Panc1 (cell line): ENCODE measurements around the gene RNF128. TPM values are rescaled to one million over a fixed set of nuclear protein-coding genes. Genes with fewer than 3 reads are reported as not detected.

Experiments
- ATAC-seq: fragments of 200-7000 bp; cut with Tn5 transposase; 2 replicates; pipeline ENCODE4 v1.9.1; 2020; ENCODE audit warnings: mild to moderate bottlenecking, moderate library complexity
- BruUV-seq: library from RNA; stranded (reverse); fragments of 400-500 nt; replicated peaks from 2 replicates; lab custom pipeline; 2021; lab: Mats Ljungman, UMichigan
- CTCF ChIA-PET: fragments of 300-600 bp; sonication (Branson Sonifier 250); formaldehyde crosslinking; loops from one replicate; lab custom pipeline; 2022; ENCODE audit warnings: antibody characterized with exemption; lab: Charles Lee
- POLR2A ChIA-PET: fragments of 300-600 bp; sonication (Branson Sonifier 250); formaldehyde crosslinking; loops from one replicate; lab custom pipeline; 2022; ENCODE audit warnings: antibody characterized with exemption; lab: Charles Lee
- DNase-seq: peaks from one replicate; pipeline ENCODE4 v3.0.0-alpha.2; 2010; ENCODE audit warnings: low read depth, low spot score
- H3K27ac ChIP-seq: 2 replicates; pipeline ENCODE4 v1.5.1; 2011; ENCODE audit warnings: mild to moderate bottlenecking, low read length, inconsistent platforms
- H3K27me3 ChIP-seq: fragments of 200-500 bp; sonication (Bioruptor generic); 2 replicates; pipeline ENCODE4 v1.6.0; 2014; ENCODE audit warnings: low read length, inconsistent platforms; ENCODE audit not compliant: control insufficient read depth, insufficient read depth
- H3K36me3 ChIP-seq: fragments of 200-500 bp; sonication (Bioruptor generic); 2 replicates; pipeline ENCODE4 v1.5.1; 2014; ENCODE audit warnings: inconsistent platforms, mild to moderate bottlenecking, low read length, moderate library complexity; ENCODE audit not compliant: control insufficient read depth, insufficient read depth
- H3K4me1 ChIP-seq: 2 replicates; pipeline ENCODE4 v1.5.1; 2011; ENCODE audit warnings: inconsistent platforms, mild to moderate bottlenecking, low read length, moderate library complexity; ENCODE audit not compliant: control insufficient read depth, insufficient read depth
- H3K4me3 ChIP-seq, 2 experiments: 2 replicates each; pipeline ENCODE4 v1.5.1; 2011 to 2012; ENCODE audit warnings: low read depth in 2 of 2, low read length in 2 of 2, mild to moderate bottlenecking in 2 of 2, inconsistent platforms in 1 of 2, moderate library complexity in 1 of 2
- H3K9me3 ChIP-seq: fragments of 200-500 bp; sonication (Bioruptor generic); 2 replicates; pipeline ENCODE4 v1.5.1; 2014; ENCODE audit warnings: low read depth, mild to moderate bottlenecking, inconsistent platforms, low read length, moderate library complexity; ENCODE audit not compliant: control insufficient read depth, insufficient read depth
- CTCF ChIP-seq: fragments of 450-650 bp; IDR thresholded peaks from 2 replicates; pipeline ENCODE4 v1.5.1; 2017; ENCODE audit warnings: mild to moderate bottlenecking
- POLR2AphosphoS5 ChIP-seq: IDR thresholded peaks from 2 replicates; pipeline ENCODE4 v1.6.1; 2012; ENCODE audit warnings: mild to moderate bottlenecking, low read depth, low read length, moderate library complexity
- REST ChIP-seq, 2 experiments: IDR thresholded peaks; 2 replicates each; pipeline ENCODE4 v1.6.1; 2011 to 2012; ENCODE audit warnings: low read depth in 2 of 2, control low read depth in 1 of 2, low read length in 1 of 2, mild to moderate bottlenecking in 1 of 2, moderate library complexity in 1 of 2; ENCODE audit not compliant: insufficient read depth in 1 of 2
- SIN3A ChIP-seq: IDR thresholded peaks from 2 replicates; pipeline ENCODE4 v1.6.1; 2012; ENCODE audit warnings: low read depth, mild to moderate bottlenecking, low read length, moderate library complexity, borderline replicate concordance; ENCODE audit not compliant: insufficient read depth
- TCF7L2 ChIP-seq: IDR thresholded peaks from 2 replicates; pipeline ENCODE4 v1.6.1; 2011; ENCODE audit warnings: mild to moderate bottlenecking, low read depth, low read length, inconsistent platforms
- in situ Hi-C: cut with HindIII; loops from 2 replicates; pipeline ENCODE4 v1.10.0; 2016; ENCODE audit warnings: low sequenced_read_pairs, low pct_unique_long_range_greater_than_20kb
- intact Hi-C: fragments of 100-400 bp; cut with micrococcal nuclease; formaldehyde crosslinking; loops from one replicate; pipeline ENCODE4 v1.10.0; 2022; ENCODE audit not compliant: unreplicated experiment
- total RNA-seq: library from RNA; stranded (reverse); gene quantifications from one replicate; pipeline ENCODE4 v1.2.1, GENCODE V29; 2021; ENCODE audit not compliant: unreplicated experiment

Gene RNF128
- total RNA-seq, 1 experiment from 2014 or later, result 5.0 TPM

GRCh38 chrX:106692425-106693065, 34.0 kb upstream of the RNF128 start:
- Histone ChIP-seq H3K4me1 (no peaks in the 10 kb centered on the region), H3K27me3 (no peaks in the 10 kb centered on the region), H3K27ac (no peak overlapping the region), H3K36me3 (no peaks in the 10 kb centered on the region), H3K9me3 (no peaks in the 10 kb centered on the region), H3K4me3 (no peak overlapping the region)
- ChIA-PET POLR2A (no interaction called here), CTCF (no interaction called here)
- intact Hi-C loops (no loop called here), in situ Hi-C loops (no loop called here)
- no peak for DNase-seq
- BruUV-seq, result no TSS peak
- no peak for ATAC-seq
- TF ChIP-seq SIN3A (no peak), TCF7L2 (no peak), CTCF (no peak), POLR2AphosphoS5 (no peak), REST (IDR thresholded peaks at IDR 0.05; ENCODE audit: insufficient read depth in 1 of 2, low read depth in 2 of 2, low read length in 1 of 2) (no peak)

- no TSS peak for BruUV-seq
- in situ Hi-C loops, result no loop called here
- Histone ChIP-seq H3K4me1 (no peaks in the 10 kb centered on the region), H3K27ac (no peak overlapping the region), H3K4me3 (no peak overlapping the region), H3K27me3 (no peaks in the 10 kb centered on the region), H3K9me3 (no peaks in the 10 kb centered on the region), H3K36me3 (no peaks in the 10 kb centered on the region)
- ATAC-seq, result no peak
- DNase-seq, result no peak
- intact Hi-C loops, result no loop called here
- peak; percentile 9; the same call in 1 of the 2 replicates for TF ChIP-seq CTCF
- TF ChIP-seq REST (IDR thresholded peaks at IDR 0.05; ENCODE audit: insufficient read depth in 1 of 2, low read depth in 2 of 2, low read length in 1 of 2), result no peak
- TF ChIP-seq TCF7L2, result no peak
- no peak for TF ChIP-seq POLR2AphosphoS5
- POLR2A ChIA-PET, result no interaction called here
- CTCF ChIA-PET, result no interaction called here
Measured at GRCh38 chrX:106696502-106696901, 30.0 kb upstream of the RNF128 start.
